RWPE1 (cell line): ENCODE results near the gene ZNRF4.

Experiments used
- CTCF ChIA-PET: fragments of 350-600 bp; sonication (Branson Sonifier 250); formaldehyde crosslinking; extraction: SDS; loops from one replicate; lab custom pipeline; 2021; lab: Yijun Ruan, JAX
- POLR2A ChIA-PET: fragments of 400-600 bp; formaldehyde crosslinking; extraction: SDS; loops from one replicate; lab custom pipeline; 2020; ENCODE audit warnings: antibody characterized with exemption; ENCODE audit not compliant: low non-redundant PET; lab: Yijun Ruan, JAX
- DNase-seq: peaks from one replicate; pipeline ENCODE4 v3.0.0; 2012; ENCODE audit warnings: low spot score
- H3K27ac ChIP-seq: fragments of 450-650 bp; 2 replicates; pipeline ENCODE4 v1.5.1; 2017
- TF ChIP-seq, protein P1 (sequence below): fragments of 450-650 bp; conservative IDR thresholded peaks from 2 replicates; pipeline ENCODE4 v1.5.1; 2017; ENCODE audit warnings: low read depth, mild to moderate bottlenecking

Gene ZNRF4

DNA sequence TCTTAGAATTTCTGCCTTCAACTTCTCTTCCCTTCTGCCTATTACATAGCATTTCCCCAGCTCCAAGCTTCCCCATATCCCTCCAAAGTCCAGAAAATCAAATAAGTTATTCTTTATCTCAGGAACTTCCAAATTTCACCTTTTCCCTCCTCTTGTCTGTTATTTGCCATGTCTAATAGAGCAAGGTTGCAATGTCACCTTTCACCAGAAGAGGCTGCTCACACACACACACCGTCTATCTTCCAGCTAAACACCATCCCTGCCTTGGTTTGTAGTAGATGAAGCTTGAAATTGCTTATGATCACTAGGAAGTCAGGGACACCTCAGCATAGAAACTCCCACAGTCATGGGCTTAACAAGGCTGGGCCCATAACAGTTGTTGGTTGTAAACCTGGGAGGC lies 48.4 kb downstream of the ZNRF4 start:
- H3K27ac ChIP-seq: no peak overlapping the region
- ChIA-PET CTCF (interaction anchor here (0.6 to 0.7 kb wide), 2 partner anchors 112 to 666 kb away, joined by 3 read pairs; no protein-coding TSS in a partner anchor), POLR2A (no interaction called here)
- no peak for DNase-seq
- TF ChIP-seq, protein P1, sequence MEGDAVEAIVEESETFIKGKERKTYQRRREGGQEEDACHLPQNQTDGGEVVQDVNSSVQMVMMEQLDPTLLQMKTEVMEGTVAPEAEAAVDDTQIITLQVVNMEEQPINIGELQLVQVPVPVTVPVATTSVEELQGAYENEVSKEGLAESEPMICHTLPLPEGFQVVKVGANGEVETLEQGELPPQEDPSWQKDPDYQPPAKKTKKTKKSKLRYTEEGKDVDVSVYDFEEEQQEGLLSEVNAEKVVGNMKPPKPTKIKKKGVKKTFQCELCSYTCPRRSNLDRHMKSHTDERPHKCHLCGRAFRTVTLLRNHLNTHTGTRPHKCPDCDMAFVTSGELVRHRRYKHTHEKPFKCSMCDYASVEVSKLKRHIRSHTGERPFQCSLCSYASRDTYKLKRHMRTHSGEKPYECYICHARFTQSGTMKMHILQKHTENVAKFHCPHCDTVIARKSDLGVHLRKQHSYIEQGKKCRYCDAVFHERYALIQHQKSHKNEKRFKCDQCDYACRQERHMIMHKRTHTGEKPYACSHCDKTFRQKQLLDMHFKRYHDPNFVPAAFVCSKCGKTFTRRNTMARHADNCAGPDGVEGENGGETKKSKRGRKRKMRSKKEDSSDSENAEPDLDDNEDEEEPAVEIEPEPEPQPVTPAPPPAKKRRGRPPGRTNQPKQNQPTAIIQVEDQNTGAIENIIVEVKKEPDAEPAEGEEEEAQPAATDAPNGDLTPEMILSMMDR: no peak

DNA sequence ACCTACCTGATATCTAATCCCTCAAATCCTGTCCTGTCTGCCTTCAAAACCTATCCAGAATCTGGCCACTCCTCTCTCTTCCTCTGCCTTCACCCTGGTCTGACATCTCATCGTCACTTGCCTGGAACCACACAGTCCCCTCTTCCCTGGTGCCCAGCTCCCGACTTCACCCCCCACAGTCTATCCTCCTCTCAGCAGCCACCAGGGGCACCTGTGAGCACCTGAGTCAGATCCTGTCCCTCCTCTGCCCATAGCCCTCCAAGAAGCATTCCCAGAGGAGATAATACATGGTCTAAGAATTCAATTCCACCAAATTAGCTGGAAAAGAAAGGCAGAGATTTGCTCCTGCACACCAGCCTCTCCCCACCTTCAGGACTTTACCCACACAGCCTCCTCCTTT lies 48.9 kb downstream of the ZNRF4 start:
- ChIA-PET CTCF (interaction anchor here (0.6 to 0.9 kb wide), 4 partner anchors 19 to 667 kb away, joined by 3 to 6 read pairs (median 3); no protein-coding TSS in a partner anchor), POLR2A (interaction anchor here (0.6 kb wide), 1 partner anchor 155 kb away, joined by 4 read pairs; no protein-coding TSS in a partner anchor)
- TF ChIP-seq, protein P1: no peak
- no peak for DNase-seq
- no peak overlapping the region for H3K27ac ChIP-seq
